Upper lobe of left lung (tissue), 4 donors: Measurements from ENCODE around the gene KRT7.
"Not testable (repeated sequence)": the region's sequence is repeated elsewhere in the genome, so short reads cannot be mapped to it uniquely, and the experiment has no call there.

ENCODE experiments used
- POLR2A ChIP-seq, 4 donors: fragments of 450-650 bp; IDR thresholded peaks; one replicate each; pipeline ENCODE4 v1.5.1; 2016 to 2017; ENCODE audit warnings: antibody characterized with exemption in 4 of 4, mild to moderate bottlenecking in 2 of 4
- POLR2AphosphoS5 ChIP-seq, 2 donors: sonication (generic); formaldehyde crosslinking; IDR thresholded peaks; one replicate each; pipeline ENCODE4 v1.5.1; 2017; ENCODE audit warnings: antibody characterized with exemption in 2 of 2

GRCh38 chr12:52287816-52288805 lies 55.1 kb downstream of the KRT7 start:
- TF ChIP-seq POLR2A, POLR2AphosphoS5 (IDR thresholded peaks at IDR 0.05): not testable (repeated sequence)
